Karpas-422 (cell line): ENCODE data around the gene ADCY9. TPM values are rescaled to one million over a fixed set of nuclear protein-coding genes. Genes with fewer than 3 reads are reported as not detected.
"Not testable (repeated sequence)": the region's sequence is repeated elsewhere in the genome, so short reads cannot be mapped to it uniquely, and the experiment has no call there.

ENCODE experiments used
- DNase-seq: peaks from one replicate; pipeline ENCODE4 v3.0.0-alpha.2; 2015
- H2AFZ ChIP-seq: fragments of 200-600 bp; sonication (generic); 2 replicates; pipeline ENCODE4 v1.6.1; 2014; ENCODE audit warnings: antibody characterized with exemption, low read length, mixed read lengths
- H3K27ac ChIP-seq: fragments of 200-600 bp; sonication (generic); 2 replicates; pipeline ENCODE4 v1.5.1; 2014; ENCODE audit warnings: mild to moderate bottlenecking, low read length, moderate library complexity
- H3K27me3 ChIP-seq: fragments of 200-600 bp; sonication (generic); 2 replicates; pipeline ENCODE4 v1.6.1; 2014; ENCODE audit warnings: low read length, mixed read lengths
- H3K36me3 ChIP-seq: fragments of 200-600 bp; sonication (generic); 2 replicates; pipeline ENCODE4 v1.6.1; 2014; ENCODE audit warnings: low read length, mixed read lengths; ENCODE audit not compliant: insufficient read depth
- H3K4me1 ChIP-seq: fragments of 200-600 bp; sonication (generic); 2 replicates; pipeline ENCODE4 v1.6.1; 2014; ENCODE audit warnings: mild to moderate bottlenecking, low read length, mixed read lengths
- H3K4me2 ChIP-seq: fragments of 200-600 bp; sonication (generic); 2 replicates; pipeline ENCODE4 v1.6.1; 2014; ENCODE audit warnings: low read length, low read depth, mild to moderate bottlenecking; ENCODE audit not compliant: poor library complexity, severe bottlenecking
- H3K4me3 ChIP-seq: fragments of 200-600 bp; sonication (generic); 2 replicates; pipeline ENCODE4 v1.5.1; 2014; ENCODE audit warnings: mild to moderate bottlenecking, antibody characterized with exemption, low read length, mixed read lengths
- H3K79me2 ChIP-seq: fragments of 200-600 bp; sonication (generic); 2 replicates; pipeline ENCODE4 v1.6.1; 2014; ENCODE audit warnings: mild to moderate bottlenecking, low read length, mixed read lengths
- H3K9ac ChIP-seq: fragments of 200-600 bp; sonication (generic); 2 replicates; pipeline ENCODE4 v1.6.0; 2014; ENCODE audit warnings: low read length
- H3K9me2 ChIP-seq: fragments of 200-600 bp; sonication (generic), shearing (Covaris generic); replicated peaks from 2 replicates; pipeline ENCODE4 v1.6.0; 2014; ENCODE audit warnings: mild to moderate bottlenecking, low read length, moderate library complexity; ENCODE audit not compliant: insufficient read depth
- H3K9me3 ChIP-seq: fragments of 300-700, 200-600 bp; sonication (generic); 2 replicates; pipeline ENCODE4 v1.6.1; 2014; ENCODE audit warnings: low read length, mixed read lengths
- H4K20me1 ChIP-seq: fragments of 200-600 bp; sonication (generic); 2 replicates; pipeline ENCODE4 v1.6.1; 2014; ENCODE audit warnings: mild to moderate bottlenecking, antibody characterized with exemption, low read length, low read depth; ENCODE audit not compliant: insufficient read depth
- total RNA-seq: library from RNA; depleted of rRNA; stranded (reverse); fragments of >200 nt; shearing (Covaris generic); gene quantifications from 2 replicates; pipeline ENCODE4 v1.2.3, GENCODE V29; 2014; ENCODE audit warnings: low replicate concordance

Gene ADCY9
- total RNA-seq, 1 experiment from 2014 or later = 0.11 TPM

DNA sequence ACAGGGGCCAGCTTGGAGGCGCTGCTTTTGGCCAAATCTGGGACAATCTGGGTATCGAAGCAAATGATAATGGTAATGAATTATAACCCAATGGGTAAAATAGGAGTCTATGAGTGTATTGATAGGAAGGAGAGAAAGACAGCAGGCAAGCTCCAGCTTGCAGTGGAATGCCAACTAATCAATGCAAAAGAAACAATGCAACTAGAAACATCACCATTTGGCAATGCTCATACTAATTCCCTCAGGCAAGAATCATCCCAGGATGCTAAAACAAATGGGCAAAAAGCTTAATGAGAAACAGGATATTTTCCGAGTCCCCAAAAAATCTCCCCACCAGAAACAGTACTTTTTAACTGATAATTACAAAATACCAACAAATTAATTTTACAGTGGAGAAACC, 64.7 kb downstream of the ADCY9 start:
- no peak for DNase-seq
- no peak overlapping the region for H3K4me3 ChIP-seq
- no peaks in the 10 kb centered on the region for H3K36me3 ChIP-seq
- no peak overlapping the region for H3K27ac ChIP-seq
- no peak overlapping the region for H2AFZ ChIP-seq
- H3K9me2 ChIP-seq = no peaks in the 10 kb centered on the region
- no peaks in the 10 kb centered on the region for H3K4me1 ChIP-seq
- H3K9me3 ChIP-seq = no peaks in the 10 kb centered on the region
- no peak overlapping the region for H3K4me2 ChIP-seq
- no peak overlapping the region for H3K9ac ChIP-seq
- no peaks in the 10 kb centered on the region for H3K27me3 ChIP-seq
- no peaks in the 10 kb centered on the region for H4K20me1 ChIP-seq
- H3K79me2 ChIP-seq = no peaks in the 10 kb centered on the region

DNA sequence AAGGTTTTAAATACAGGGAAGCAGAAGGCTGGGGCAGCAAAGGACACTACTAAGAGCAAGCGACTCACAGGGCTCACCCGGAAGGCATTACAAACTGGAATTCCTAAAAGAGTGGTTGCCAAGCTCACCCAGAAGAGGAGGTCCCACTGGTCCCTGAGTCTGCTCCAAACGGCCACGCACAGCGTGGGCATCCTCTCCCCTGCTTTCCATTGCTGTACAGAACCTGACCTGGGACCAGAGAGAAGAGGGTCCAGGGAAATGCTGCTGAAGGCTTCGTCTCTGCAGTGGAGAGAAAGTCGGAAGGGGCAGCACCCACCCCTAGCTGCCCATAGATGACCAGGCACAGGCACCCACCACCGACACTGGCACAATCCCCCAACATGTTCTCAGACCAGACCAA, 67.2 kb downstream of the ADCY9 start:
- no peak overlapping the region for H3K4me3 ChIP-seq
- H3K36me3 ChIP-seq = no peaks in the 10 kb centered on the region
- no peak overlapping the region for H3K27ac ChIP-seq
- H3K9ac ChIP-seq = no peak overlapping the region
- no peak overlapping the region for H3K4me2 ChIP-seq
- H3K9me3 ChIP-seq = no peaks in the 10 kb centered on the region
- no peak overlapping the region for H2AFZ ChIP-seq
- no peaks in the 10 kb centered on the region for H3K27me3 ChIP-seq
- H3K4me1 ChIP-seq = no peaks in the 10 kb centered on the region
- DNase-seq = no peak
- H3K79me2 ChIP-seq = no peaks in the 10 kb centered on the region
- H4K20me1 ChIP-seq = no peaks in the 10 kb centered on the region
- no peaks in the 10 kb centered on the region for H3K9me2 ChIP-seq

DNA sequence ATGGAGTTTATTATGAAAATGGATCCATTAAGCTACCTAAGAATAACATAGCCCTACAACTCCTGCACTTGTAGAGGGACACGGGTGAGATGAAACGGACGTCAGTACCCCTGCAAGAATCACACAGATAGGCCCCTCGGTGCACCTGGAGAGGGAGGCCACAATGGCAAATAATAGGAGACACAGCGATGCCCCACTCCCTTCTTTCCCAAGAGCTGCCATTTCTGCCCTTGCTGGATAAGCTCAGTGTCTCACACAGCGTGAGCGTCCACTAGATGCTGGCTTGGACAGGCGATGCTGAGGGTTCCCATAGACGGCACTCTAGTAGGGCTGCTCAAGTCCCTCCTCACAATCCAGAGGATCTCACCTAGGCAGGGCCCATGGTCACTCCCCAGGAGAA, 67.8 kb downstream of the ADCY9 start:
- no peak overlapping the region for H3K4me2 ChIP-seq
- H3K4me3 ChIP-seq = no peak overlapping the region
- DNase-seq = no peak
- H3K36me3 ChIP-seq = no peaks in the 10 kb centered on the region
- no peak overlapping the region for H3K27ac ChIP-seq
- H2AFZ ChIP-seq = no peak overlapping the region
- H3K9me2 ChIP-seq = no peaks in the 10 kb centered on the region
- no peaks in the 10 kb centered on the region for H3K9me3 ChIP-seq
- no peak overlapping the region for H3K9ac ChIP-seq
- H3K4me1 ChIP-seq = no peaks in the 10 kb centered on the region
- no peaks in the 10 kb centered on the region for H3K27me3 ChIP-seq
- no peaks in the 10 kb centered on the region for H3K79me2 ChIP-seq
- no peaks in the 10 kb centered on the region for H4K20me1 ChIP-seq

DNA sequence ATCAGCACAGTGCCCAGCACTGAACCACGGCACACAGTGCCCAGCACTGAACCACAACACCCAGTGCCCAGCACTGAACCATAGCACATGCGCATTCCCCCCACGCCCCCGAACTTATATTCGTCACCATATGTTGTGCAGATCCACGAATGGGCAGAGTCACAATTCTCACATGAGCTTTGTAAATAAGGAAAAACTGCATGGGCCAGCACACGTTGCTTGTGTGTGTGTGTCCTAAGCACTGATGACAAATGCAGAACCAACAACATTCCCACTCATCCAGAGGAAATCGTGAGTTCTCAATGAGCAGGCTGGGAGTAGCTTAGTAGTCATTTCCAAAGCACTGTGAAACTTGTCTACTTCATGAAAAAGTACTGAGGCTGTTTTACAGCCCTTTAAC, 70.0 kb downstream of the ADCY9 start:
- Histone ChIP-seq H2AFZ (no peak overlapping the region), H3K4me3 (no peak overlapping the region), H3K4me1 (no peaks in the 10 kb centered on the region), H3K27me3 (no peaks in the 10 kb centered on the region), H3K4me2 (no peak overlapping the region), H3K79me2 (no peaks in the 10 kb centered on the region), H4K20me1 (no peaks in the 10 kb centered on the region), H3K9ac (no peak overlapping the region), H3K27ac (no peak overlapping the region), H3K9me2 (no peaks in the 10 kb centered on the region), H3K9me3 (no peaks in the 10 kb centered on the region), H3K36me3 (no peaks in the 10 kb centered on the region)
- DNase-seq = no peak

DNA sequence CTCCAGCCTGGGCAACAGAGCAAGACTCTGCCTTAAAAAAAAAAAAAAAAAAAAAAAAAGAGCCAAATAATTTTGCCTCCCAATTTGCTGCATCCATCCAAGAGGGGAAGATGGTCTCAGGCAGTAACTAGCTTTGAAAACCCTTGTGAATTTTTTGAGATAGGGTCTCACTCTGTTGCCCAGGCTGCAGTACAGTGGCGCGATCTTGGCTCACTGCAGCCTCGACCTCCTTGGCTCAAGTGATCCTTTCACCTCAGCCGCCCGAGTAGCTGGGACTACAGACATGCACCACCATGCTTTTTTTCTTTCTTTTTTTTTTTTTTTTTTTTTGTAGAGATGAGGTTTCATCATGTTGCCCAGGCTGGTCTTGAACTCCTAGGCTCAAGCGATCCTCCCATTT, 70.7 kb downstream of the ADCY9 start:
- H3K9ac ChIP-seq, H3K27ac ChIP-seq, H3K4me1 ChIP-seq, DNase-seq, H3K27me3 ChIP-seq, H3K79me2 ChIP-seq, H3K4me2 ChIP-seq, H4K20me1 ChIP-seq, H3K4me3 ChIP-seq, H3K9me3 ChIP-seq, H3K9me2 ChIP-seq, H2AFZ ChIP-seq, H3K36me3 ChIP-seq: not testable (repeated sequence)

DNA sequence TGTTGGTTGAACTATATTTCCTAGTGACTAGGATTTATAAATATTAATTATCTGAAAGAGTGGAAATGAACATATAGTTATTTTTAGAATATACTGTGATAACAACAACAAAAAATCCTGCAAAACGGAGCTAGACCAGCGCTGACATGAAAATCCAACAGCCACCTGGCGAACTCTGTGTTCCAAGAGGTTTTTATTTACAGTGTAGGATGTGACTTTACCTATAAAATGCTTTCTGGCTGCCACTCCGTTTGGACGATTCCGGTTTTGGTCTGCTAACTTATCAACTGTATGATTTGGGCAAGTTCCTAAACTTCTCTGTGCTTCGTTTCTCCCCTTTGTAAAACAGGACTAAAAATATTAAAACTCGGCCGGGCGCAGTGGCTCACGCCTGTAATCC, 73.7 kb downstream of the ADCY9 start:
- Histone ChIP-seq H3K9me3 (no peaks in the 10 kb centered on the region), H3K9me2 (no peaks in the 10 kb centered on the region), H3K79me2 (no peaks in the 10 kb centered on the region), H4K20me1 (no peaks in the 10 kb centered on the region), H2AFZ (no peak overlapping the region), H3K4me2 (no peak overlapping the region), H3K4me3 (no peak overlapping the region), H3K27me3 (no peaks in the 10 kb centered on the region), H3K9ac (no peak overlapping the region), H3K27ac (no peak overlapping the region), H3K36me3 (no peaks in the 10 kb centered on the region), H3K4me1 (no peaks in the 10 kb centered on the region)
- no peak for DNase-seq

DNA sequence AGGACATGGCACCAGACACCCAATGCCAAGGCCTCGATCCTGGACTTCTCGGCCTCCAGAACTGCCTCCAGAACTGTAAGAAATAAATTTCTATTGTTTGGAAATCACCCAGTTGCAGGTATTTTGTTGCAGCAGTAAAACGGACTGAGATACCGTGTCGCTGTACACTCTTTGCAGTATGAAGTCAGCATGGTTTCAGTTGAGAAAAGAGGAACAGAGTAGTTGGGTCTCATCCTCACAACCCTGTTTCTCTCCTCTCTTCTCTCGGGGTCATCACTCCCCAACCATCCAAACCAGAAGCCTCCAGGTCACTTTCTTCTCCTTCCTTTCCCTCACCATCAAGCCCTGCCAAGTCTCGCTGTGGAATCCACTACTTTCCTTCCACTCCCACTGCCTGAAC, 77.8 kb downstream of the ADCY9 start:
- no peak for DNase-seq
- Histone ChIP-seq H3K79me2 (no peaks in the 10 kb centered on the region), H3K9me2 (no peaks in the 10 kb centered on the region), H2AFZ (no peak overlapping the region), H3K4me1 (no peaks in the 10 kb centered on the region), H3K36me3 (no peaks in the 10 kb centered on the region), H4K20me1 (no peaks in the 10 kb centered on the region), H3K9me3 (no peaks in the 10 kb centered on the region), H3K4me2 (no peak overlapping the region), H3K27ac (no peak overlapping the region), H3K9ac (no peak overlapping the region), H3K27me3 (no peaks in the 10 kb centered on the region), H3K4me3 (no peak overlapping the region)

DNA sequence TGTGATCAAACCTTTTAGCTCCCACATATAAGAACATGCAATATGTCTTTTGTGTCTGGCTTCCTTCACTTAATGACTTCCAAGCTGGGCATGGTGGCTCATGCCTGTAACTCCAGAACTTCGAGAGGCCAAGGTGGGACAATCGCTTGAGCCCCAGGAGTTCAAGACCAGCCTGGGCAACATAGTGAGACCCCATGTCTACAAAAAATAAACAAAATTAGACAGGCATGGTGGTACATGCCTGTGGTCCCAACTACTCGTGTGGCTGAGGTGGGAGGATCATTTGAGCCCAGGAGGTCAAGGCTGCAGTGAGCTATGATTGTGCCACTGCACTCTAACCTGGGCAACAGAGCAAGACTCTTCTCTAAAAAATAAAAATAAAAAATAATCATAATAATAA, 79.3 kb downstream of the ADCY9 start:
- not testable (repeated sequence) for H2AFZ ChIP-seq, H4K20me1 ChIP-seq, DNase-seq, H3K9ac ChIP-seq, H3K4me3 ChIP-seq, H3K36me3 ChIP-seq, H3K27me3 ChIP-seq, H3K27ac ChIP-seq, H3K79me2 ChIP-seq, H3K9me3 ChIP-seq, H3K4me1 ChIP-seq, H3K4me2 ChIP-seq, H3K9me2 ChIP-seq

DNA sequence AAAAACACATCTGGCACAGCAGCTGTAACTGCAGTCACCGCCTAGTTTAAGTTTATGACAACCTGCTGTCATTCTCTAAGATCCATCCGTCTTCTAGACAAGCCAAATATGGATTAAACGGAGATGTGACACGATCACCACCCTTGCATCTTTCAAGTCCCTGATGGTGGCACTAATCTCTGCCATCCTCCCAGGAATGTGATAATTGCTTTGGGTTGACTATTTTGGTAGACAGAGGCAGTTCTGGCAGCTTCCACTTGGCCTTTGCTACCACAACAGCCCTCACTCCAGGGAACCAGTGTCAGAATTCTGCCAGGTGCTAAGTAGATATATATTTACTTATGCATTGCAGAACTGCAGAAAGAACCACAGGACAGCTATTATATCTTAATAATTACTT, 81.3 kb downstream of the ADCY9 start:
- Histone ChIP-seq H3K4me1 (no peaks in the 10 kb centered on the region), H3K4me2 (no peak overlapping the region), H3K36me3 (no peaks in the 10 kb centered on the region), H3K79me2 (no peaks in the 10 kb centered on the region), H3K27me3 (no peaks in the 10 kb centered on the region), H3K9me3 (no peaks in the 10 kb centered on the region), H3K9me2 (no peaks in the 10 kb centered on the region), H3K4me3 (no peak overlapping the region), H3K27ac (no peak overlapping the region), H4K20me1 (no peaks in the 10 kb centered on the region), H2AFZ (no peak overlapping the region), H3K9ac (no peak overlapping the region)
- no peak for DNase-seq
